ENCODE measurements around the gene TBC1D19. TPM values are rescaled to one million over a fixed set of nuclear protein-coding genes. Genes with fewer than 3 reads are reported as not detected.

The TBC1D19 gene
- total and polyA plus RNA-seq, 2 of the 4 experiments (the other 2 are of a cell fraction) = 9.9 to 17.6 TPM

DNA sequence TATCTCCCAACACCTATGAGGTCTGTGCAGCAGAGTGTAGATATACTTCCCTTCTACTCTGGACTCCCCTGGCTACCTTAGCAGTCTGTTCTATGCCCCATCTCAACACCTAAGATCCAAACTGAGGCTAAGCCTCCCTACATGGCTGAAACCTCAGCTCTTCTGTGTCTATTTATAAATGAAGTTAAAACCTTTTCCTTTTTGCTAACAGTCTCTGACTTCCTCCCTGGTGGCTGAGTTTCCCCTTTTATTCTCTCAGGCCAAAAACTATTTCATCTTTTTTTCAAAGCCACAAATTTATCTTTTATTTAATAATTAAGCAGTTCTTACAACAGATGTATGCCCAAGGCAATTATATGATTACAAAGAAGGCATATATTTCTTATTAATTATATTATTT is 164.9 kb downstream of the TBC1D19 start:
- BruUV-seq (replicated peaks) = no TSS peak
- dilution Hi-C loops (cut with HindIII; ENCODE audit: low sequenced_read_pairs, unreplicated experiment) = no loop called here
- TF ChIP-seq RAD21 (IDR thresholded peaks at IDR 0.05; ENCODE audit: low read length) (no peak), MAFK (IDR thresholded peaks at IDR 0.05; ENCODE audit: low read depth, low read length) (no peak), CEBPB (IDR thresholded peaks at IDR 0.05; ENCODE audit: low read depth, low read length) (no peak), MXI1 (IDR thresholded peaks at IDR 0.05; ENCODE audit: borderline replicate concordance, low read depth, low read length) (no peak), NFE2L2 (IDR thresholded peaks at IDR 0.05; ENCODE audit: low read depth, low read length) (no peak), SMC3 (IDR thresholded peaks at IDR 0.05; ENCODE audit: low read depth, low read length) (no peak), RFX5 (IDR thresholded peaks at IDR 0.05; ENCODE audit: low read depth, low read length) (no peak), POLR2A (IDR thresholded peaks at IDR 0.05; ENCODE audit: low read depth, low read length) (no peak), RCOR1 (IDR thresholded peaks at IDR 0.05; ENCODE audit: insufficient replicate concordance, low read length) (no peak), FOS (IDR thresholded peaks at IDR 0.05; ENCODE audit: low read depth, low read length) (no peak), BHLHE40 (IDR thresholded peaks at IDR 0.05; ENCODE audit: low read depth, low read length) (no peak), MAZ (IDR thresholded peaks at IDR 0.05; ENCODE audit: borderline replicate concordance, low read depth, low read length) (no peak), CHD1 (IDR thresholded peaks at IDR 0.05; ENCODE audit: low read depth, low read length) (no peak)
- TF ChIP-seq, protein P1, sequence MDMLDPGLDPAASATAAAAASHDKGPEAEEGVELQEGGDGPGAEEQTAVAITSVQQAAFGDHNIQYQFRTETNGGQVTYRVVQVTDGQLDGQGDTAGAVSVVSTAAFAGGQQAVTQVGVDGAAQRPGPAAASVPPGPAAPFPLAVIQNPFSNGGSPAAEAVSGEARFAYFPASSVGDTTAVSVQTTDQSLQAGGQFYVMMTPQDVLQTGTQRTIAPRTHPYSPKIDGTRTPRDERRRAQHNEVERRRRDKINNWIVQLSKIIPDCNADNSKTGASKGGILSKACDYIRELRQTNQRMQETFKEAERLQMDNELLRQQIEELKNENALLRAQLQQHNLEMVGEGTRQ (IDR thresholded peaks at IDR 0.05; ENCODE audit: low read depth, low read length) = no peak
- TF ChIP-seq, protein P2, sequence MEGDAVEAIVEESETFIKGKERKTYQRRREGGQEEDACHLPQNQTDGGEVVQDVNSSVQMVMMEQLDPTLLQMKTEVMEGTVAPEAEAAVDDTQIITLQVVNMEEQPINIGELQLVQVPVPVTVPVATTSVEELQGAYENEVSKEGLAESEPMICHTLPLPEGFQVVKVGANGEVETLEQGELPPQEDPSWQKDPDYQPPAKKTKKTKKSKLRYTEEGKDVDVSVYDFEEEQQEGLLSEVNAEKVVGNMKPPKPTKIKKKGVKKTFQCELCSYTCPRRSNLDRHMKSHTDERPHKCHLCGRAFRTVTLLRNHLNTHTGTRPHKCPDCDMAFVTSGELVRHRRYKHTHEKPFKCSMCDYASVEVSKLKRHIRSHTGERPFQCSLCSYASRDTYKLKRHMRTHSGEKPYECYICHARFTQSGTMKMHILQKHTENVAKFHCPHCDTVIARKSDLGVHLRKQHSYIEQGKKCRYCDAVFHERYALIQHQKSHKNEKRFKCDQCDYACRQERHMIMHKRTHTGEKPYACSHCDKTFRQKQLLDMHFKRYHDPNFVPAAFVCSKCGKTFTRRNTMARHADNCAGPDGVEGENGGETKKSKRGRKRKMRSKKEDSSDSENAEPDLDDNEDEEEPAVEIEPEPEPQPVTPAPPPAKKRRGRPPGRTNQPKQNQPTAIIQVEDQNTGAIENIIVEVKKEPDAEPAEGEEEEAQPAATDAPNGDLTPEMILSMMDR (conservative IDR thresholded peaks at IDR 0.05; ENCODE audit: low read depth, low read length) = no peak
- TF ChIP-seq, protein P3, sequence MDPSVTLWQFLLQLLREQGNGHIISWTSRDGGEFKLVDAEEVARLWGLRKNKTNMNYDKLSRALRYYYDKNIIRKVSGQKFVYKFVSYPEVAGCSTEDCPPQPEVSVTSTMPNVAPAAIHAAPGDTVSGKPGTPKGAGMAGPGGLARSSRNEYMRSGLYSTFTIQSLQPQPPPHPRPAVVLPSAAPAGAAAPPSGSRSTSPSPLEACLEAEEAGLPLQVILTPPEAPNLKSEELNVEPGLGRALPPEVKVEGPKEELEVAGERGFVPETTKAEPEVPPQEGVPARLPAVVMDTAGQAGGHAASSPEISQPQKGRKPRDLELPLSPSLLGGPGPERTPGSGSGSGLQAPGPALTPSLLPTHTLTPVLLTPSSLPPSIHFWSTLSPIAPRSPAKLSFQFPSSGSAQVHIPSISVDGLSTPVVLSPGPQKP (IDR thresholded peaks at IDR 0.05; ENCODE audit: borderline replicate concordance, low read depth, low read length) = no peak

More for the DNA sequence above, 164.9 kb downstream of the TBC1D19 start:
- Histone ChIP-seq H3K79me1 (ENCODE audit: low read depth in 1 of 2, low read length in 2 of 2) (no peaks in the 10 kb centered on the region), H3K4me1 (ENCODE audit: control insufficient read depth, insufficient read depth, low read length) (peaks cover 4% of the 10 kb centered on the region), H3K9me3 (ENCODE audit: control insufficient read depth, insufficient read depth, low read length) (no peaks in the 10 kb centered on the region), H3K4ac (ENCODE audit: low read depth, low read length) (no peak overlapping the region), H4K5ac (ENCODE audit: low read depth, low read length) (no peak overlapping the region), H2BK15ac (ENCODE audit: low read depth, low read length) (no peak overlapping the region), H3K23ac (ENCODE audit: low read depth, low read length) (no peak overlapping the region), H3K18ac (ENCODE audit: low read depth, low read length) (no peak overlapping the region), H2BK5ac (ENCODE audit: low read depth, low read length, poor library complexity, severe bottlenecking) (no peak overlapping the region), H2BK20ac (ENCODE audit: low read depth, low read length) (no peak overlapping the region), H3K9me1 (ENCODE audit: insufficient read depth, low read length) (no peaks in the 10 kb centered on the region), H2AK5ac (ENCODE audit: low read depth, low read length) (peak overlapping the region; percentile 0; the same call in 1 of the 2 replicates), H3K36me3 (ENCODE audit: control insufficient read depth, insufficient read depth, low read length) (peaks cover 6% of the 10 kb centered on the region; the same call in 1 of the 2 replicates), H2AFZ (replicated peaks; ENCODE audit: low read length, poor library complexity) (no peak overlapping the region), H3K9ac (ENCODE audit: low read depth, low read length) (no peak overlapping the region), H4K20me1 (ENCODE audit: insufficient read depth, low read length) (no peaks in the 10 kb centered on the region), H3K14ac (replicated peaks; ENCODE audit: low read depth, low read length) (no peak overlapping the region), H2BK120ac (ENCODE audit: low read depth, low read length) (no peak overlapping the region), H3K27ac (ENCODE audit: insufficient read depth, low read length) (no peak overlapping the region), H4K91ac (ENCODE audit: insufficient read depth, low read depth, low read length) (no peak overlapping the region), H3K27me3 (ENCODE audit: control insufficient read depth, insufficient read depth, low read length) (no peaks in the 10 kb centered on the region), H3K4me2 (ENCODE audit: low read depth, low read length) (no peak overlapping the region), H4K8ac (ENCODE audit: low read depth in 2 of 2, low read length in 2 of 2) (no peak overlapping the region), H2AK9ac (replicated peaks; ENCODE audit: low read depth, low read length, poor library complexity) (no peak overlapping the region), H3K4me3 (ENCODE audit: insufficient read depth, low read depth, low read length) (no peak overlapping the region), H3K56ac (ENCODE audit: extremely low read depth, insufficient read depth, low read length) (no peak overlapping the region)
- in situ Hi-C loops (cut with MboI; ENCODE audit: low sequenced_read_pairs) (loop anchor here (25.0 kb wide), 1 partner anchor 263 kb away; no protein-coding TSS in a partner anchor), intact Hi-C loops (cut with micrococcal nuclease) (no loop called here)
- POLR2A ChIA-PET (ENCODE audit: unreplicated experiment) = no interaction called here
- CTCF ChIA-PET = no interaction called here
- ATAC-seq (ENCODE audit: low read depth) (no peak), DNase-seq (no peak)

Measured in IMR-90 (cell line).